ENCODE data around the gene TEX19.

Gene TEX19

DNA sequence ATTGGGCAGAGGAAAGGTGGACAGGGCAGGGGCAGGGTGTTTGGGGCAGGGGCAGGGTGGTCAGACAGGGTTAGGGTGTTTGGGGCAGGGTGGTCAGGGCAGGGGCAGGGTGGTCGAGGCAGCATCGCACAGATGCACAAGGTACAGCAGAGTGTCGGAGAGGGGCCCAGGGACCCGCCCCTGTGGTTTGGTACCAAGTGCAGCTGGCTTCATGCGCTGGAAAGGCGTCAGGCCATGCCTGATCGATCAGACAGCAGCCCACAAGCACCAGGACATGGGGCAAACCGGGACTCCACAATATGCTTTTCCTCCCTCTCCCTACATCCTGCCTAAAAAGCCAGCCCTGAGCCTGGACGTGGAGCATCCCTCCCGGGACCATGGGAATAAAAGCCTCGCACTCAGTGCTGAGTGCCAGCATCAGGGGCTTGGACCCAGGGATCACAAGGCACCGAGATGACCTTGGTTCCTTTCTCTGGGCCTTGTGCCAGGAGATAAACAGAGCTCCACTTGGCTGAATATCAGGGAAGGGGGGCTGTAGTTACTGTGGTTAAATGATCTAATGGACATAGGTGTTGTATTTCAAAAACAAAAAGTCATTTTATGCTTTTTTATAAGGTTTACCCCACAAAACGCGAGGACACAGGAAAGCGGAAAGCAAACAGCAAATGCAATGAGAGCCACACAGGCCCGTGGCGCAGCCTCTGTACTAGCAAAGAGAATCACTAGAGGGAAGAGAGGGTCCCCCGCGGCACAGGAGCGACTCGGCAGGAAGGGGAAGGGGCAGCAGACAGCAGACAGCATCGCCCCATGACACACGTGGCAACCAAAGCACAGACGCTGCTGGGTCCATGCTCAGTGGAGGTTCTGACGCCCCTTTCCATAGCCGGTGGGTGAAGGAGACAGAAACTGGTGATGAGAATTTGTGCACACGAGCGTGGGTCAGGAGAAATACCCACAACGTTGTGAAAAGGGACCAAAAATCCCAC is 53.8 kb downstream of the TEX19 start:
- TF ChIP-seq, protein P1, sequence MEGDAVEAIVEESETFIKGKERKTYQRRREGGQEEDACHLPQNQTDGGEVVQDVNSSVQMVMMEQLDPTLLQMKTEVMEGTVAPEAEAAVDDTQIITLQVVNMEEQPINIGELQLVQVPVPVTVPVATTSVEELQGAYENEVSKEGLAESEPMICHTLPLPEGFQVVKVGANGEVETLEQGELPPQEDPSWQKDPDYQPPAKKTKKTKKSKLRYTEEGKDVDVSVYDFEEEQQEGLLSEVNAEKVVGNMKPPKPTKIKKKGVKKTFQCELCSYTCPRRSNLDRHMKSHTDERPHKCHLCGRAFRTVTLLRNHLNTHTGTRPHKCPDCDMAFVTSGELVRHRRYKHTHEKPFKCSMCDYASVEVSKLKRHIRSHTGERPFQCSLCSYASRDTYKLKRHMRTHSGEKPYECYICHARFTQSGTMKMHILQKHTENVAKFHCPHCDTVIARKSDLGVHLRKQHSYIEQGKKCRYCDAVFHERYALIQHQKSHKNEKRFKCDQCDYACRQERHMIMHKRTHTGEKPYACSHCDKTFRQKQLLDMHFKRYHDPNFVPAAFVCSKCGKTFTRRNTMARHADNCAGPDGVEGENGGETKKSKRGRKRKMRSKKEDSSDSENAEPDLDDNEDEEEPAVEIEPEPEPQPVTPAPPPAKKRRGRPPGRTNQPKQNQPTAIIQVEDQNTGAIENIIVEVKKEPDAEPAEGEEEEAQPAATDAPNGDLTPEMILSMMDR (IDR thresholded peaks at IDR 0.05; ENCODE audit: low read length, missing control alignments), result no peak
- H3K4me3 ChIP-seq (replicated peaks; ENCODE audit: low read depth, low read length), result no peak overlapping the region
- DNase-seq (ENCODE audit: low read depth), result no peak
